ENCODE measurements around the gene ATP11A.
"Not testable (repeated sequence)": the region's sequence is repeated elsewhere in the genome, so short reads cannot be mapped to it uniquely, and the experiment has no call there.

The ATP11A gene

GRCh38 chr13:112671359-112671758 is 18.5 kb upstream of the ATP11A start:
- DNase-seq = no peak

GRCh38 chr13:112672651-112673284 is 17.1 kb upstream of the ATP11A start:
- DNase-seq = no peak

GRCh38 chr13:112674412-112675365 is 15.1 kb upstream of the ATP11A start:
- no peak for DNase-seq

- DNase-seq = no peak
These were observed 14.5 kb upstream of the ATP11A start for GRCh38 chr13:112675366-112675756.

GRCh38 chr13:112677421-112677962 is 12.3 kb upstream of the ATP11A start:
- not testable (repeated sequence) for DNase-seq

- no peak for DNase-seq
These were observed 10.5 kb upstream of the ATP11A start for GRCh38 chr13:112679381-112679780.

GRCh38 chr13:112679932-112680677 is 9.7 kb upstream of the ATP11A start:
- no peak for DNase-seq

GRCh38 chr13:112680741-112681360 is 9.0 kb upstream of the ATP11A start:
- DNase-seq = no peak

- DNase-seq = no peak
These were observed 6.3 kb upstream of the ATP11A start for GRCh38 chr13:112683581-112683980.

GRCh38 chr13:112684071-112684845 is 5.6 kb upstream of the ATP11A start:
- no peak for DNase-seq

GRCh38 chr13:112685189-112685805 is 4.5 kb upstream of the ATP11A start:
- DNase-seq = not testable (repeated sequence)

GRCh38 chr13:112685896-112686295 is 3.9 kb upstream of the ATP11A start:
- DNase-seq = no peak

- no peak for DNase-seq
These were observed 3.5 kb upstream of the ATP11A start for GRCh38 chr13:112686364-112686763.

- no peak for DNase-seq
These were observed 2.9 kb upstream of the ATP11A start for GRCh38 chr13:112686987-112687386.

- DNase-seq = no peak
These were observed 1.8 kb upstream of the ATP11A start for GRCh38 chr13:112687836-112688559.

GRCh38 chr13:112688560-112689302 is 1.1 kb upstream of the ATP11A start:
- DNase-seq = no peak

GRCh38 chr13:112690283-112690929 is 568 bp downstream of the ATP11A start:
- DNase-seq = peak; percentile 48

GRCh38 chr13:112692104-112692503 is 2.3 kb downstream of the ATP11A start:
- no peak for DNase-seq

- no peak for DNase-seq
These were observed 2.7 kb downstream of the ATP11A start for GRCh38 chr13:112692586-112692985.

Data from fibroblast of skin of abdomen (primary cell).